ENCODE measurements around the gene RTN1.
A peak's percentile ranks its signal among the peaks of the same experiment; 100 is the strongest.

RTN1 gene

DNA sequence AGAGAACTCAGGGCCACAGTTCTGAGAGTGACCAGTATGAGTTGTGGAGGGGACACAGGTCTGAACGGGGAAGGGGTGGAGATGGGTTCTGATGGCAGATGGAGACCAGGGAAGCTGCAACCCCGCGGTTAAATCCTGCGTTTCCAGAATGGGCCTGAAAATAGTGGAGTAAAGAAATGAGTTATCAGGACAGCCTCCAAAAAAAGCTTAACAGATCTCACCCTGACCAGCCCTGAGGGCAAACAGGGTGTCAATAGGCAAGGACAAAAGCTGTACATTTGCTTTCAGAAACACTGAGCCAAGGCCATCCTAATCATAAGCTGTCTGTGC is 555 bp upstream of the RTN1 start:
- no peaks in the 10 kb centered on the region for H3K9me3 ChIP-seq
- H3K4me3 ChIP-seq = peak overlapping the region; percentile 30
- no peaks in the 10 kb centered on the region for H3K4me1 ChIP-seq
- no peaks in the 10 kb centered on the region for H3K36me3 ChIP-seq (replicated peaks)
- H3K27me3 ChIP-seq (ENCODE audit: low read depth) = peaks cover 23% of the 10 kb centered on the region
- peak in 1 of 2 experiments; percentile 12 for DNase-seq (ENCODE audit: low spot score in 2 of 2)
- in situ Hi-C loops (cut with MboI; ENCODE audit: low sequenced_read_pairs) = no loop called here

DNA sequence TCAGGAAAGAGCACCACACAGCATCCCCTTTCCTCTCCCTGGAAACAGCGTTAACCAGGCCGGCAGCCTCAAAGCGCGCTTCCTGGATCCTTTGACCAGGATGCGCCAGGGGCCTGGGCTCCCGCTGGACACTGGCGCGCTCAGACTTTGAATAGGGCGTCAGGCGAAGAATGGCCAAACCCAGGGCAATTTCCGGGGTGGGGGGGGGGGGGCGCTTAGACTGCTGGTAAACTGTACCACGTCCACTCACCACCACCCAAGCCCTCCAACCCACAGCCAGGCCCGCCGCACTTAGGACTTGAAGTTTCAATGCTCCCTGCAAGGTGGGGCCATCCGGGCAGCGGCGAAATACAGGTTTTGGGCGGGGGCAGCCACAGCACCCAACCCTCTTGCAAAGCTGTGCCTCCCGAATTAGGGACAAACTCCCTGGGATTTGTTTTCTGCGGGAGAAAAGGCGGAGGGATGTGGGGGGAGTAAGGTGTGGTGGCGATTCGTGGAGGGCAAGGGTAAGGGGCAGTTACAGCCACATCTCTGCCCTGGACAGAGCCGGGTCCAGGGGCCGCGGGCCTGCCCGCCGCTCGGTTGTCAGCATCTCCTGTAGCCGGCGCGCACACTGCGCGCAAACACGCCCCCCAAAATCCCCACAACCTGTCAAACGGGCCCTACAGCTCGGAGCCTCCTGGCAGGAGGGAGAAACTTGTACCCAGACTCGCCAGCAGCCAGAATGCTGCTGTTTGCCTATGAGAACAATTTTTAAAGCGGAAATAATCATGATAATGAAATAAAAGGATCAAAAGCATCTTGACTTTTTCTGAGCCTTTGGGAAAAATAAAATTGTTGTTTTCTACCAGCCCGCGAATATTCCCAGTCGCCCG is 958 bp downstream of the RTN1 start:
- H3K27me3 ChIP-seq (ENCODE audit: low read depth) = peaks cover 23% of the 10 kb centered on the region
- DNase-seq (ENCODE audit: low spot score in 2 of 2) = no peak
- no peaks in the 10 kb centered on the region for H3K36me3 ChIP-seq (replicated peaks)
- in situ Hi-C loops (cut with MboI; ENCODE audit: low sequenced_read_pairs) = no loop called here
- H3K4me1 ChIP-seq = no peaks in the 10 kb centered on the region
- H3K4me3 ChIP-seq = peak overlapping the region; percentile 30
- H3K9me3 ChIP-seq = no peaks in the 10 kb centered on the region

DNA sequence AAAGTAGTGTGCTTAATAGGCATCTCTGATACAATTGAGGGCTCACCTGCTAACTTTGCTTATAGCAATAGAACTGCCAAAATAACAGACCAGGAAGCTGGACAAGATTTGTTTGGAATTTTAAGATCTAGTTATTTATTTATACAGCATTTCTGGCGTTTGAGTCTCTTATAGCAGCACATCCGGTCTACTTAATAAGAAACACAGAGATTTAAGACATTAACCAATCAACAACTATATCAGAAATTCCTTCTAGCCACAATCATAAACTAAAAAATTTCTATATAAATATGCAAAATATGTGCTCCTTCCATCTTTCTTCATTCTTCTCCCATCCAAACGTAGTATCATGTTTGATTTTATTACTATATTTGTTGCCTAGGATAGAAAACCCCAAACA is 2.6 kb downstream of the RTN1 start:
- H3K4me3 ChIP-seq = no peak overlapping the region
- no peak for DNase-seq (ENCODE audit: low spot score in 2 of 2)
- H3K4me1 ChIP-seq = no peaks in the 10 kb centered on the region
- in situ Hi-C loops (cut with MboI; ENCODE audit: low sequenced_read_pairs) = no loop called here
- no peaks in the 10 kb centered on the region for H3K9me3 ChIP-seq
- no peaks in the 10 kb centered on the region for H3K36me3 ChIP-seq (replicated peaks)
- peaks cover 23% of the 10 kb centered on the region for H3K27me3 ChIP-seq (ENCODE audit: low read depth)

GRCh38 chr14:59863806-59864525 is 6.6 kb downstream of the RTN1 start:
- DNase-seq (ENCODE audit: low spot score in 2 of 2) = no peak
- H3K4me1 ChIP-seq = no peaks in the 10 kb centered on the region
- H3K27me3 ChIP-seq (ENCODE audit: low read depth) = peaks cover 14% of the 10 kb centered on the region
- no peaks in the 10 kb centered on the region; the same call in 1 of the 2 replicates for H3K9me3 ChIP-seq
- in situ Hi-C loops (cut with MboI; ENCODE audit: low sequenced_read_pairs) = no loop called here
- no peak overlapping the region for H3K4me3 ChIP-seq
- H3K36me3 ChIP-seq (replicated peaks) = no peaks in the 10 kb centered on the region

DNA sequence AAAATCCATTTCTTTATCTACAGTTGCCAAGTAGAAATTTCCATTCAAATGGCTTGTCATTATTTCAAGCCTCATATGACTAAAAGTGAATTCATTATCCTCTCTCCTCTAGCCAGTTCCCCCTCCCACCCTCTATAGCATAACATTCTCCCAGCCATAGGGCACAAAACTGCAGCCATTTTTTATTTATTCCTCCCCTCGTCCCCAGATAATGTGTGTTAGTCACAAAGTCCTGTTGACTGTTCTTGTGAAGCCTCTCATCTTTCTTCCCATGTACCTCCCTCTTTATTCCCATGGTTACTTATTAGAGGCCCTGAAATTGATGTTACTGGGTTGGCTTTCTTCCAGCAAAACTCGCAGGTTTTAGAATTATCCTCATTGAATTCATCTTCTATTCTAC is 13.2 kb downstream of the RTN1 start:
- Histone ChIP-seq H3K4me1 (no peaks in the 10 kb centered on the region), H3K4me3 (no peak overlapping the region), H3K36me3 (replicated peaks) (no peaks in the 10 kb centered on the region), H3K27me3 (ENCODE audit: low read depth) (no peaks in the 10 kb centered on the region), H3K9me3 (no peaks in the 10 kb centered on the region; the same call in 1 of the 2 replicates)
- in situ Hi-C loops (cut with MboI; ENCODE audit: low sequenced_read_pairs) = no loop called here
- DNase-seq (ENCODE audit: low spot score in 2 of 2) = no peak

- Histone ChIP-seq H3K4me1 (no peaks in the 10 kb centered on the region), H3K27me3 (ENCODE audit: low read depth) (no peaks in the 10 kb centered on the region), H3K4me3 (no peak overlapping the region), H3K9me3 (no peaks in the 10 kb centered on the region), H3K36me3 (replicated peaks) (no peaks in the 10 kb centered on the region)
- in situ Hi-C loops (cut with MboI; ENCODE audit: low sequenced_read_pairs) = no loop called here
- DNase-seq (ENCODE audit: low spot score in 2 of 2) = no peak
These were observed 18.2 kb downstream of the RTN1 start for GRCh38 chr14:59852350-59852749.

GRCh38 chr14:59850458-59850857 is 20.1 kb downstream of the RTN1 start:
- no peaks in the 10 kb centered on the region for H3K9me3 ChIP-seq
- H3K4me1 ChIP-seq = no peaks in the 10 kb centered on the region
- H3K27me3 ChIP-seq (ENCODE audit: low read depth) = no peaks in the 10 kb centered on the region
- in situ Hi-C loops (cut with MboI; ENCODE audit: low sequenced_read_pairs) = no loop called here
- DNase-seq (ENCODE audit: low spot score in 2 of 2) = no peak
- H3K4me3 ChIP-seq = no peak overlapping the region
- no peaks in the 10 kb centered on the region for H3K36me3 ChIP-seq (replicated peaks)

DNA sequence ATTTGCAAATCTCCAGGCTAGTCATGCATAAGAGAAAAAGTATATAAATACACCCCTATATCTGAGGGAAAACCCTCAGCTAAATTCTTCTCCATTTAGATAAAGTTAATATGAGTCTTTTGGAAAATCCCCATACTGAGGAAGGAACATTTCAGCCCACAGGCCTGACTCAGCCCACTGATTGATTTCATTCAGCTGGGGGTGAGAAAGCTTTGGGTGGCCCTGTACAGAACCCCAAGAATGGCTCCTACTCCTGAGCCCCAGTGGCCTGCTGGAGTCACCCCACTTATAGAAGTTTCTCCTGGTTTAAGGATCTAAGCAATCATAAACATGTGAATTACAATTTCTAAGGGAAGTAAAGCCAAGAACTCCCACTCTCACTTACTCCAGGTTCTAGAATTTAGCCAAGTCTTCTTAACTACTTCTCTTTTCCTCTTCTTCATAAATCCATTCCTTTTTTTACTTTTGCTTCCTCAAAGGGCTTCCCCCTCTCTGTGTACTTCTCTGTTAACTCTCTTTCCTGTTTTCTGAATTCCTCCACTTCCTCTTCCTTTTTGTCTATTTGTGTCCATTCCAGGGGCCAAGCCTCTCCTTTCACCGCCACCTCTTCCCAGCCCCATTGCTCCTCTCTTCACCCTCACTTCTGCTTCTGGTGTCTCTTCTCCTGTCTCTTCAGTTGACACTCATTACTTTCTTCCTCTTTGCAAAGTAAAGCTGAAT is 21.0 kb downstream of the RTN1 start:
- in situ Hi-C loops (cut with MboI; ENCODE audit: low sequenced_read_pairs) = no loop called here
- DNase-seq (ENCODE audit: low spot score in 2 of 2) = no peak

GRCh38 chr14:59848671-59849070 is 21.9 kb downstream of the RTN1 start:
- H3K4me3 ChIP-seq = no peak overlapping the region
- H3K36me3 ChIP-seq (replicated peaks) = no peaks in the 10 kb centered on the region
- DNase-seq (ENCODE audit: low spot score in 2 of 2) = no peak
- H3K9me3 ChIP-seq = no peaks in the 10 kb centered on the region
- peaks cover 3% of the 10 kb centered on the region; the same call in 1 of the 2 replicates for H3K27me3 ChIP-seq (ENCODE audit: low read depth)
- H3K4me1 ChIP-seq = no peaks in the 10 kb centered on the region
- in situ Hi-C loops (cut with MboI; ENCODE audit: low sequenced_read_pairs) = no loop called here

More for the DNA sequence above, 21.0 kb downstream of the RTN1 start:
- Histone ChIP-seq H3K4me1 (no peaks in the 10 kb centered on the region), H3K4me3 (no peak overlapping the region), H3K36me3 (replicated peaks) (no peaks in the 10 kb centered on the region), H3K27me3 (ENCODE audit: low read depth) (peaks cover 3% of the 10 kb centered on the region; the same call in 1 of the 2 replicates), H3K9me3 (no peaks in the 10 kb centered on the region)

DNA sequence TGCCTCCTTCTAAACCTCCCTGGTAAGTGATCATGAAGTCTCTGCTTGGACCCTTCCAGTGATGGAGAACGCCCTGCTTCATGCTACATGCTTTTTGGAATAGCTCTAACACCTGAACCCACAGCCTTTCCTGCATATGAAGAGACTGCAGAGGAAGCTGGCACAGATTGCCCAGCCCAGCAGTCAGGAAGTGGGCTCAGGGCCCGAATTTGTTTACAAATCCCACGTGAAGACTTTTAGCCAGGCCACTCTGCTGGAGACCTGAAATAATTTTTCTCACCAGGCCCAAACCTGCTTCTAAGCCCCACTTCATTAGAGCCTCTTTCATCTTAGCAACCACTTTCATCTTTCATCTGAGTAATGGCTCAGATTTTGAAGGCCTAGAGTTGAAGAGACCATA is 22.9 kb downstream of the RTN1 start:
- Histone ChIP-seq H3K9me3 (no peaks in the 10 kb centered on the region), H3K27me3 (ENCODE audit: low read depth) (peaks cover 3% of the 10 kb centered on the region; the same call in 1 of the 2 replicates), H3K36me3 (replicated peaks) (no peaks in the 10 kb centered on the region), H3K4me1 (no peaks in the 10 kb centered on the region), H3K4me3 (no peak overlapping the region)
- in situ Hi-C loops (cut with MboI; ENCODE audit: low sequenced_read_pairs) = no loop called here
- DNase-seq (ENCODE audit: low spot score in 2 of 2) = no peak

DNA sequence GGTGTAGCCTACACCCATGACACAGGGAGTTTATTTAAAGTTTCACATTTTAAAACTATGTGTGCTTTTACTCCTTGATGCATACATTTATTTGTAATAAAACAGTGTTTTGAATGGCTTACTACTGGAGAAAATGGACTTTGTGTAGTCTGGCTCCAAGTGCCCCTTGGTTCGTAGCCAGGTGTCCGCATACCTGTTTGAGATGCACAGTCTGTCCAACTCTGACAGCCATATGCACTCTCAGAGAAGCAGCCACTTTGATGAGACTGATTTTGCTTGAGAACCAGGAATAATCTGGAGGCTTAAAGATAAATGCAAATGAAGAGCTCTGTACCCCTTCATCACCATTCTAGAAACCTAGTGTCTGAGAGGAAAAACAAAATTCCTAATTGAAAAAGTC is 24.0 kb downstream of the RTN1 start:
- no peak overlapping the region for H3K4me3 ChIP-seq
- H3K36me3 ChIP-seq (replicated peaks) = no peaks in the 10 kb centered on the region
- no peaks in the 10 kb centered on the region for H3K4me1 ChIP-seq
- in situ Hi-C loops (cut with MboI; ENCODE audit: low sequenced_read_pairs) = no loop called here
- DNase-seq (ENCODE audit: low spot score in 2 of 2) = no peak
- H3K27me3 ChIP-seq (ENCODE audit: low read depth) = peaks cover 3% of the 10 kb centered on the region; the same call in 1 of the 2 replicates
- H3K9me3 ChIP-seq = no peaks in the 10 kb centered on the region

GRCh38 chr14:59845245-59845644 is 25.3 kb downstream of the RTN1 start:
- no peaks in the 10 kb centered on the region for H3K36me3 ChIP-seq (replicated peaks)
- DNase-seq (ENCODE audit: low spot score in 2 of 2) = no peak
- no peaks in the 10 kb centered on the region for H3K4me1 ChIP-seq
- H3K9me3 ChIP-seq = no peaks in the 10 kb centered on the region
- peaks cover 3% of the 10 kb centered on the region; the same call in 1 of the 2 replicates for H3K27me3 ChIP-seq (ENCODE audit: low read depth)
- in situ Hi-C loops (cut with MboI; ENCODE audit: low sequenced_read_pairs) = no loop called here
- no peak overlapping the region for H3K4me3 ChIP-seq

DNA sequence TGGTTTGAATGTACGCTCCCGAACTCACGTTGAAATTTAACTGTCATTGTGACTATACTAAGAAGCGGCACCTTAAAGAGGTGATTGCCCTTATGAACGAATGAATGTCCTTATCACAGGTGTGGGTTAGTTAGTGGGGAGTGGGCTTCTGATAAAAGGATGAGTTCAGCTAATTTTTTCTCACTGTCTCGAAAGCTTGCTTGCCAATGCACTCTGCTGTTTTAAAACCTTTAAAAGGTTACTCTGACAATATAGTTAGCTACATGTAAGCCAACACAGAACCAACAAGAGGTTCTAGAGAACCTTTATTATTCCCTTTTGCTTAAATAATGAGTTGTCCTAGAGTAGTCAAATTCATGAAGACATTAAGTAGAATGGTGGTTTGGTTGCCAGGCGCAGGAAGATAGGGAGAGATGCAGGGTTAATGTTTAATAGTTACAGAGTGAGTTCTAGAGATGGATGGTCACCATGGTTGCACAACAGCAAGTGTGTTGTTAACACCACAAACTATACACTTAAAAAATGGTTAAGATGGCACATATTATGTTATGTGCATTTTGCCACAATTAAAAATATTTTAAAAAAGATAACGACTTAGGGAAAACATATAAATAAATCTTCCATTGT is 26.3 kb downstream of the RTN1 start:
- in situ Hi-C loops (cut with MboI; ENCODE audit: low sequenced_read_pairs) = no loop called here
- no peaks in the 10 kb centered on the region for H3K9me3 ChIP-seq
- H3K4me3 ChIP-seq = no peak overlapping the region
- H3K27me3 ChIP-seq (ENCODE audit: low read depth) = peaks cover 3% of the 10 kb centered on the region; the same call in 1 of the 2 replicates
- no peaks in the 10 kb centered on the region for H3K4me1 ChIP-seq
- DNase-seq (ENCODE audit: low spot score in 2 of 2) = no peak
- H3K36me3 ChIP-seq (replicated peaks) = no peaks in the 10 kb centered on the region

Data from HAP-1 (cell line).